SKM-1 treated with dmso at 0.1 percent for 144 hours (cell line): ENCODE data around the gene SMYD3.
"Not testable (repeated sequence)": the region's sequence is repeated elsewhere in the genome, so short reads cannot be mapped to it uniquely, and the experiment has no call there.

ENCODE experiments used
- DNase-seq: peaks from one replicate; lab custom pipeline; 2025; ENCODE audit not compliant: unreplicated experiment; lab: John Stamatoyannopoulos, UW

Gene SMYD3

DNA sequence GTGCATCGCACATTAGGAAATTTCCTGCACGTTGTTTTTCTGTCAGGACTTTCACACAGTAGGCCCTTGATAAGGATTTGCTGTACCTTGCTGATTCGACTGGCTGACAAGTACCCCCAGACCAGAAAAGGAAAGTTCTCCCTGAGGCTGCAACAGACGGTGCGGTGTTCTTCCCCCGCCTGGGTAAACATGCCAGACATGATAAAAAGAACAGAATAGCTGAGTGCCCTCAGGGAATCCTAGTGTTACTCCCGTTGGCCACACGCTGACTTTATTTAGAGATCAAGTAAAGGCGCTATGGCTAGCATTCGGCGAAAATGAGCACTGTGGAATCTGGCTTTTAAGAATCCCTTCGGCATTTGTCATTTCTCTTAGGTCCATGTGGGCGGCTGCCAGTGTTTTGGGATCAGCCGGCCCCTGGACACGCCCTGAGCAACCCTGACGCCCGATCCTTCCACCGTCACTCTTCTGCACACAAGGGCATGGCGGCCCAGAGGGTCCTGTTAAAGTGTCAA is 744.6 kb downstream of the SMYD3 start:
- no peak for DNase-seq

DNA sequence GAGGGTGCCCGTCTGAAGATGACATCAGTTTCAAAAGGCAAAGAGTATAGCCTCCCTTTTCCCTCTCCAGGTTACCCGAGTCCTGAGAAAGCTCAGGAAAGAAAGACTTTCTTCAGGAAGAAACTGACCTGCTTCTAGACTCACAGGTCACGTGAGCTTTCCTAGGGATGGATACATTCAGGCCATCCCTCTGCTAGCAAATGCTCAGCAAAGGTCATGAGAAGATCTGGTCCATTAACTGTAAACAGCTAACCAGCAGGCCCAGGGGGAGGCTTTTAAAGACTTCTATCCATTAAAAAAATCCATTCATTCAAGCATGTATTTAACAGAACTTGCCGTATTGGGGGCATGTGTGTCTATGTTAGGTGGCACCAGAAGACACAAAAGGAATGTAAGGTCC is 746.8 kb downstream of the SMYD3 start:
- DNase-seq = no peak

GRCh38 chr1:245754463-245754961 is 752.6 kb downstream of the SMYD3 start:
- peak; percentile 12 for DNase-seq

DNA sequence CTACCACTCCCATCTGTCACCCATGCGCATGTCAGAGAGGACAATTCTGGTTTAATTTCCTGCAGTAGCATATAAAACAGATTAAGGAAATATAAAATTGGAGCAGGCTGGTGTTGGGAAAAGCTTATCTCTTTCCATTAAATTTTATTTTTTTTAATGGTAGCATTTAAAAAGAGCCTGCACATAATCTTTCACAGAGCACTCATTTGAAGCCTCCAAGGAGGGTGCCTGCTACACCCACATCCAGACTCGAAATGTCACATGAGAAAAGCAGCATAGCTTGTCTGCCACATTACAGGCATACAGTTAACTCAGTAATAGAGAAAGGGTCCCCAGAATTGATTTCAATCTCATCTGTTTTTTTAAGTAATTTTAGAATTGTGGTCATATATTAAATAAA is 753.3 kb downstream of the SMYD3 start:
- DNase-seq = no peak

GRCh38 chr1:245752561-245752960 is 754.5 kb downstream of the SMYD3 start:
- DNase-seq = no peak

DNA sequence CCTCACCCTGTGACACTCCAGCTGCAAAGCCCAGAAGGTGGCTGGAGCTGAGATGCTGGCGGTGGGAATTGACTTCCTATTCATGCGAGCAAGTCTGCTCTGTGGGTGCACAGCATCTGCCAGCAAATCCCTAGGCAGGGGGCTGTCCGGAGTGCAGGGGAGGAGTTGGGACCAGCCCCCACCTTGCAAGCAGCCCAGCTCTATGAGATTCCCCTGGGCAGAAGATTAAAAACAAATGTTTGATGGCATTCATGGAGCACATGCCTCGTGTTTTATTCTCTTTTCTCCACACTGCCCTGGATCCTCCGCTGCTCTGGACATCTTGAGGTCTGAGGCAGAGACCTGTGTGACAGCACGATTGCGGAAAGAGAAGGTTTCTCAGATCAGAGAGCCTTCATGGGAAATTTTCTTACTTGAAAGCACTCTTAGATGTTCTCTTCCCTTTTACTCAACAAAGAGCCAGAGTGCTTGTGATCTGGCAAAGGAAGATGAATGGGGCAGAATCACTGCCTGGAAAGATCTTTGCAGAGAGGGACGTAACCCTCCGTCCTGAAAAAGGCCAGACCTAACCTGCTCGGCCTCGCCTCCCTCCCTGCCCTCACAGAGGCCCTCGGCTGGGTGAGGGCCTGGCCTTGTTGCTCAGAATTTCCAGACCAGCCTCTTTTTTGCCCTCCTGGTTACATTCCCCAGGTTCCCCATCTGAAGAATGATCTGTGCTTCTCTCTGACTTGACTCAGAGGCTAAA is 755.2 kb downstream of the SMYD3 start:
- no peak for DNase-seq

DNA sequence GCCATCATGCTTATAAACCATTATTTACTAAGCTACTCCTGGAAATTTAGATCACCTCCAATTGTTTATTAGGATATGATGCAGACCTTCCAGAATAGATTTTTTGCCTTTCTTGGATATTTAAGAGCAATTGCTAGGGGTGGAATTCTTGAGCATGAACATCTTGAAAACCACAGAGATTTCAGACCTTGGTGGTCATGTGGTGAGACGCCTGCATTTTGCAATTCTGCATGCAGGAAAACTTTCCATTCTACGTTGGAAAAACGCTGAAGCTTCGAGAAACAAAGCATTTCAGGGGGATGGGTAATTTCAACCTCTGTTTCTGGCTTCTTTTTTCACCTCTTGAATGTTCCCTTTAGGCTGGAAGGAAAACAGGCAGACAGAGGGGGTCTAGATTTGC is 756.0 kb downstream of the SMYD3 start:
- DNase-seq = no peak

GRCh38 chr1:245750261-245750660 is 756.8 kb downstream of the SMYD3 start:
- DNase-seq = no peak

DNA sequence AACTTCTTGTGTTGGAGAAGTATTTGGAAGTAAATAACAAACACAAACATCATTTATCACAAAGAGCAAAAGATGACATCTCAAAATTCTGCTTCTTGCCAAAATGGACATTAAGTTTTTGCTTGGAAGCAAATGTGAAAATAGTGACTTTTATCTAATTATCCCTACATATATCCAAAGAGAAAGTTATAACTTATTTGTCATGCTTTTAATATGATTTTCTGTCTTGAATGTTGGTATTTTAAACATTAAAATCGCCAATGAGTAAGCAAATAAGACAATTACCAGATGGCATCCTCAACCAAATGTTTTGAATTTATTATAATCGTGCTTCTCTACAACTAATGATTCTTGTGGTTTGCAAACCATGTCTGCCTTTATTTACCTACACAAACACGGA is 758.0 kb downstream of the SMYD3 start:
- no peak for DNase-seq

GRCh38 chr1:245748646-245749045 is 758.4 kb downstream of the SMYD3 start:
- no peak for DNase-seq

- DNase-seq = no peak
Observed at GRCh38 chr1:245748240-245748639, 758.8 kb downstream of the SMYD3 start.

- no peak for DNase-seq
Observed at GRCh38 chr1:245742896-245743295, 764.2 kb downstream of the SMYD3 start.

DNA sequence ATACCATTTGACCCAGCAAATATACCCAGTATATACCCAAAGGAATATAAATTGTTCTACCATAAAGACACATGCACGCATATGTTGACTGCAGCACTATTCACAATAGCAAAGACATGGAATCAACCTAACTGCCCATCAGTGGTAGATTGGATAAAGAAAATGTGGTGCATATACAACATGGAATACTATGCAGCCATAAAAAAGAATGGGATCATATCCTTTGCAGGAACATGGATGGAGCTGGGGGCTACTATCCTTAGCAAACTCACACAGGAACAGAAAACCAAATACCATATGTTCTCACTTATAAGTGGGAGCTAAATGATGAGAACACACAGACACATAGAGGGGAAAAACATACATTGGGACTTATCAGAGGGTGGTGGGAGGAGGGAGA is 766.7 kb downstream of the SMYD3 start:
- not testable (repeated sequence) for DNase-seq

DNA sequence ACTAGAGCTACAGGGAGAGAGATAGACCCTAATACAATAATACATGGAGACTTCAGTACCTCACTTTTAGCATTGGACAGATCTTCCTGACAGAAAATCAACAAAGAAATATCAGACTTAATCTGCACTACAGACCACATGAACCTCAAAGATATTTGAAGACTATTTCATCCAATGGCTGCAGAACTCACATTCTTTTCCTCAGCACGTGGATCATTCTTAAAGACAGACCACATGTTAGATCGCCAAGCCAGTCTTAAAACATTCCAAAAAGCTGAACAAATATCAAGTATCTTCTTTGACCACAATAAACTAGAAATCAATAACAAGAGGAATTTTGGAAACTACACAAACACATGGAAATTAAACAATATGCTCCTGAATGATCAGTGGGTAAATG is 776.3 kb downstream of the SMYD3 start:
- no peak for DNase-seq

DNA sequence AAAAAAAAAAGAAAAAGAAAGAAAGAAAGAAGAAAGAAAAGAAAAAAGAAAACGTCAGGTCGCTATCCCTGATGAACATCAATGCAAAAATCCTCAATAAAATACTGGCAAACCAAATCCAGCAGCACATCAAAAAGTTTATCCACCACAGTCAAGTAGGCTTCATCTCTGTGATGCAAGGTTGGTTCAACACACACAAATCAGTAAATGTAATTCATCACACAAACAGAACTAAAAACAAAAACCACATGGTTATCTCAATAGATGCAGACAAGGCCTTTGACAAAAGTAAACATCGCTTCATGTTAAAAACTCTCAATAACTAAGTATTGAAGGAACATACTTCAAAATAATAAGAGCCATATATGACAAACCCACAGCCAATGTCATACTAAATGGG is 779.0 kb downstream of the SMYD3 start:
- DNase-seq = not testable (repeated sequence)

GRCh38 chr1:245721488-245721887 is 785.6 kb downstream of the SMYD3 start:
- DNase-seq = no peak

GRCh38 chr1:245718951-245719350 is 788.1 kb downstream of the SMYD3 start:
- DNase-seq = no peak

GRCh38 chr1:245718123-245718522 is 789.0 kb downstream of the SMYD3 start:
- no peak for DNase-seq

GRCh38 chr1:245717611-245718010 is 789.5 kb downstream of the SMYD3 start:
- no peak for DNase-seq

DNA sequence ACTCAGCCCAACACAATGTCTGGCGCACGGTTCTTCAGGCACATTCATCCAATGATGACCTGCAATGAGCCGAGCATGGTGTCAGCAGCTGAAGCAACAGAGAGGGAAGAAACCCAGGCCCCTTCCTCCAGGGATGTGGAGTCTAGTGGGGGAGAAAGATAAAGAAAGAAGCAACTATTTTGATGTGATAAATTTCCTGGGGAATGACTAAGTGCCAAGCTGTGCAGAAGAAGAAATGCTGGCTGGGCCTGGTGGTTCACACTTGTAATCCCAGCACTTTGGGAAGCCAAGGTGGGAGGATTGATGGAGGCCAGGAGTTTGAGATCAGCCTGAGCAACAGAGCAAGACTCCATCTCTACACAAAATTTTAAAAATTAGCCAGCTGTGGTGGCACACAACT is 790.5 kb downstream of the SMYD3 start:
- no peak for DNase-seq

DNA sequence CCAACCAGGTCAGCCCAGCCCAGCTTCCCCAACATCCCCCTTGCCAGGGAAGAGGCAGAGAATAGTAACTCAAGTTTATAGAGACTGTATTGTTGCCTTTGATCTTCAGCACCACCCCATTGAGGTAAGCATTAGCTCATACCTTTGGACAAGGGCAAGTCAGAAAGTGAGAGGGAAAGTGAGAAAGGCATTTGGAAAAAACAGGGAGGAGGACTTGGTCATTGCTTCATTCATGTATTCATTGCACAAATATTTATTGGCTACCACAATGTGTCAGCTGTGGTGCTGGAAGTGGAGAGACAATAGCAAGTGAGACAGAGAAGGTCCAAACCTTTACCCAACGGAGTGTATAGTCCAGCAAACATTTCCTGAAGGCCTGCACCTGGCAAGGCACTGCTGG is 791.1 kb downstream of the SMYD3 start:
- no peak for DNase-seq

DNA sequence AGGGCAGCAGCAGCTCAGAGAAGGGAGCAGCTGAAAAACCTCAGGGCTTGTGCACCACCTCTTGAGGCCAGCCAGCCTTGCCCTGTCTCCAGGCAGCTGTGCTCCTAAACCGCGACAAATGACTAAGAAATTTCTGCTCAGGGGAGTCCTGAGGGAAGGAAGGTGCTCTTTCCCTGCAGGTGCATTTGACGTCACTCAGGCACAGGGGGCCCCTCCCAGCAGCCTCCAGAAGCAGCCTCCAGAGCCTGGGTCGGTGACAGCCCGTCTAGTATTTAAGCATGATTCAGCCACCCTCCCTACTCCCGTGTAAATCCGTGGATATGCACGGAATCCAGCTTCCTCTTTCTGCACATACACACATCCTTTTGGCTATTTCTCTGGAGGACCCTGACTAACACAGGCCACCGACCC is 791.8 kb downstream of the SMYD3 start:
- DNase-seq = no peak

DNA sequence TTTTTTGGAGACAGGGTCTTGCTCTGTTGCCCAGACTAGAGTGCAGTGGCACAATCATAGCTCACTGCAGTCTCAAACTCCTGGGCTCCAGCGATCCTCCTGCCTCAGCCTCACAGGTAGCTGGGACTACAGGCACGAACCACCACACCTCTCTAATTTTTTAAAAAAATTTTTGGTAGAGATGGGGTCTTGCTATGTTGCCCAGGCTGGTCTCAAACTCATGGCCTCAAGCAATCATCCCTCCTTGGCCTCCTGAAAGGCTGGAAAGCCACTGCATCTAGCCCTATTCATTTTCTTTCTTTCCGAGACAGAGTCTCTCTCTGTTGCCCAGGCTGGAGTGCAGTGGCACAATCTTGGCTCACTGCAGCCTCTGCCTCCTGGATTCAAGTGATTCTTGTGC is 793.1 kb downstream of the SMYD3 start:
- not testable (repeated sequence) for DNase-seq
